Dermis blood vessel endothelial cell (primary cell): ENCODE measurements around the gene ALOX5. TPM values are rescaled to one million over a fixed set of nuclear protein-coding genes. Genes with fewer than 3 reads are reported as not detected.

Source experiments
- DNase-seq: peaks from one replicate; pipeline ENCODE4 v3.0.0; 2010
- total RNA-seq: library from RNA; depleted of rRNA; stranded (reverse); fragments of >200 nt; gene quantifications from 2 replicates; pipeline ENCODE4 v1.2.3, GENCODE V29; 2014

Gene ALOX5
- total RNA-seq, 1 donor from 2014 or later, result 0.34 TPM

DNA sequence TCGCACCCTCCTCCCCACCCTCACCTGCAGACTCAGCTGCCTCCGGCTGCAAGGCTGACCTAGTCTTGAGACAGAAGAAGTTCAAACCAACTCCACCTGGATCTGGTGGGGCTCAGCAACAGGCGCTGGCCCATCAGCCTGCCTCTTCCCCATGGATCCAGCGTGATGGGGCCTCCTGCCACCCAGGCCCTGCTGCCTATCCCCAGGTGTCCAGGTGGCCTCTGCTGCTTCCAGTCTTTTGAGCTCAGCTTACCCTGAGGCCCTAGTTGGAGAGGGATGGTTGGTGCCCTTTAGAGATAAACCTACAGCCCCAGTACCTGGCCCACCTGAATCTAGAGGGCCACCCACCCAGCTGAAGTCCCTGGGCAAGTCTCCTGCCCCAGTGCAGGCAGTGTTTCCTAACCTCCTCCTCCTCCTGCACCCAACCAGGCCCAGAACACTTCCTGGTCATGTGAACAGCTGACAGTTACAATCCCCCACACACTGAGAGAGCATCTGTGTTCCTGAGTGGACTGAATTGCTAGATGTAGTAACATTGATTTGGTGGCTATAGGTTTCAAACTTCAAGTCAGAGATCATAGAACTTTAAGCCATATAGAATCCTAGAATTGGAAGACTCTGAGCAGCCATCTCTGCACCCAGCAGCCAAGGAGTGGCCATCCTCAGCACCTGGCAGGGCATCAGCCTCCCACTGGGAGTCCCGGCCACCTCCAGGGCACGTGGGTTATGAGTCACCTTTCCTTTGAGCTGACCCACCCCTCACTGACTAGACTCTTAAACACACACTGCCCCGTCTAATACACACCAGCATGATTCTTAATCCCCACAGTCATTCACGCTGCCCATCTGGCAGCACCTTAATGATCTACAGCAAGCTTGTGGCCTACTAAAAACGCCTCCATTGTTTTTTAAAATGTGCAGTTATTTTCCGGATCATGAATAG, 51.9 kb downstream of the ALOX5 start:
- peak; percentile 45 for DNase-seq

DNA sequence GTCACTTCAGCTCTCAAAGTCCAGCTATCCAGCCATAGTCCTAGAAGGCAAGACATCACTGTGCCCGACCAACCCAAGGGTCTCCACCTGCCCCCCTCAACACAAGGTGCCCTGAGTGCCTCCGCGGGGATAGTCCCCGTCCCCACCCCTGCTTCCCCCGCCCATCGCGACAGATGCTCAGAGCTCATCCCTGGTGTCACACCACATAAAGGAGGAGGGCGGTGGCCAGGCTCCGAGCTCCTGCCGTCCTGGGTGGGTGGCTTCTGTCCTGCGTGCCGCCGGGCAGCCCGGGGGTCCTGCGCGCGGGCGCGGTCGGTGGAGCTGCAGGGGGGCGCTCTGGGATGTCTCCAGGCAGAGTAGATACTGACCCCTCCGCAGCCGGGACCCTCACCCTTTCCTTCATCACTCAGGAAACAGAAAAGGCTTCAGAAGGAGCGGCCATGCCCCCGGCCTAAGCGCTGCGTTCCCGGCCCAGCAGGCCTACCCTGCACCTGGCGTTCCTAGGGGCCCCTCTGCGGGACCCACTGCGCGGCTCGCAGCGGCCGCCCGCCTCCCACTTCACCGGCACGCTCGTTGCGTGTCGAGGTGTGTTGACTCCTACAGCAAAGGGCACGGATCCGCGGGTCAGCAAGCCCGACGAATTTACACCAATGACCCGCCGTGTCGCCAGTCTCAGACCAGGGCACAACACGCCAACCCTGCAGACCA, 53.4 kb downstream of the ALOX5 start:
- no peak for DNase-seq

DNA sequence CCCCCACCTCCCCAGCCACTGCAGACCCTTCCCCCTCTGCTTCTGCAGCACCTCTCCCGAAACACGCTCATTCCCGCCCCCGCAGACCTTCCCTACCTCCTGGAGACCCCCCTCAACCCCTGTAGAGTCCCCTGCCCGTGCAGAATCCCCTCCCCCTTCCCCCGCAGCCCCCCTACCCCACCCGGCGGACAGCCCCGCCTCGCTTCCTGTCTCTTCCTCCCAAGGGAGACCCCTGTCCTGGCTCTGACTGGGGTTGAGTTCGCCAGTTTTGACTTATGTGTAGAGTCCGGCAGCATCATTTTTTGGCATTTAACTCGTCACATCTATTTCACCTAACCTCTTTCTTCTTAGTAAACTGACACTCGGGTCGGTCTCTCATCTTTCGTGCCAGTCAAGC, 54.0 kb downstream of the ALOX5 start:
- no peak for DNase-seq

DNA sequence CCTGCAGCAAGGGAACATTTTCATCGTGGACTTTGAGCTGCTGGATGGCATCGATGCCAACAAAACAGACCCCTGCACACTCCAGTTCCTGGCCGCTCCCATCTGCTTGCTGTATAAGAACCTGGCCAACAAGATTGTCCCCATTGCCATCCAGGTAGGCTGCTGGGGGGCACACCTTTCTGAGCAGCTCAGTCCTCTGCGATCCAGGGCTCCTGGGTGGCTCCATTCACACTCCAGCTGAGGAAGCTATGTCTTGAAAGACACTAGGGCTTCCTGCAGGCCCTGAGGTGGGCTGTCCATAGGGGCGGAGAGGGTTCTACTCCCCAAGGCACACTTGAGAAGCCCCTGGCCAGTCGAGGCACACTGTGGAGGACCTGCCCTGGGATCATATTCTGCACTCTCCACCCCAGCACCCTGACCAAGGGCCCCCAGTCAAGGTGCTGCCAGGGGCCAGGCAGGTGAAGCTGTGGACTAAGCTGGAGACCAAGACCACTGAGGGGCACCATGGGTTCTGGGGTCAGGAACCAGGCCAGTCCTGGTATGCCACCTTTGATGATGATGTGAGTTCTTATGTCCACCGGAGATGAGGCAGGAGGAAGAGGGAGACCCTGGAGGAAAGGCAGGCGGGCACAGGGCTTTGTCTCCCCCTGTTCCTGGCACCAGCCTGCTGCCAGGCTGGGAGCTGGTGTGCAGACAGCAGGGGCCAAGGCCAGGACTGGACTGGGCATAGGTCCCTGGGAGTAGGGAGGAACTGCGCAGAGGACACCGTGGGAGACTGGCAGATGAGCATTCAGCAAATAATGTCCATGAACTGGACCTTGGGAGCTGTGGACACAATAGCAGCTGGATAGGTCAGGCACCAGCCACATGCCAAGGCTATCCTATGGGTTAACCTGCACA, 54.8 kb downstream of the ALOX5 start:
- no peak for DNase-seq

DNA sequence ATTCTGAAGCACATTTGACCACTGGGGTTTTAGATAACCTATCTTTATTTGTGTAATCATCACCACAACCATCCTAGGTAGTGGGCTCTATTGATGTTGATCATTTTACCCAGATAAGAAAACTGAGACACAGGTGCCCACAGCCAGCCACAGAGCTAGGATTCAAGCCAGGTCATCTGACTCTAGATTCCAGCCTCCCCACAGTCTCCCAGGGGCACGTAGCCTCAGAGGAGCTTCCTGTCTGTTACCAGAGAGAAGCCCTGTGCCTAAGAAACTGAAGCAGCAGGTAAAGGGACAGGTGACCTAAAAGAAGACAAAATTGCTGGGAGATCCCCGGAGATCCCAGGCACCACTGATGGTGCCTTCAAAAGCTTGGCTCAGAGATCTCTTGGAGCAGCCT, 55.8 kb downstream of the ALOX5 start:
- DNase-seq, result no peak

DNA sequence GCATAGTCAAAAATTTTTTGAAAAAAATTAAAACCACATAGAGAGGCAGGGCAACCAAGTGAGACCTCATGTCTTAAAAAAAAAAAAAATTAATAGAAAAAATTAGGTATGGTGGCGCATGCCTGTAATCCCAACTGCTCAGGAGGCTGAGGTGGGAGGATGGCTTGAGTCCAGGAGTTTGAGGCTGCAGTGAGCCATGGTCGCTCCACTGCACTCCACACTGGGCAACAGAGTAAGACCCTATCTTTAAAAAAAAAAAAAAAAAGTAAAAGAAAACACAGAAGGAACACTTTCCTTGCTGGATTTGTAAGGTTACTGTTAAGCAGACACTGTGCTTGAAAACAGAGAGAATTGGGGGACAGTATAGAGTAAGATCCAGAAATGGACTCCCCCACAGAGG, 58.1 kb downstream of the ALOX5 start:
- no peak for DNase-seq

DNA sequence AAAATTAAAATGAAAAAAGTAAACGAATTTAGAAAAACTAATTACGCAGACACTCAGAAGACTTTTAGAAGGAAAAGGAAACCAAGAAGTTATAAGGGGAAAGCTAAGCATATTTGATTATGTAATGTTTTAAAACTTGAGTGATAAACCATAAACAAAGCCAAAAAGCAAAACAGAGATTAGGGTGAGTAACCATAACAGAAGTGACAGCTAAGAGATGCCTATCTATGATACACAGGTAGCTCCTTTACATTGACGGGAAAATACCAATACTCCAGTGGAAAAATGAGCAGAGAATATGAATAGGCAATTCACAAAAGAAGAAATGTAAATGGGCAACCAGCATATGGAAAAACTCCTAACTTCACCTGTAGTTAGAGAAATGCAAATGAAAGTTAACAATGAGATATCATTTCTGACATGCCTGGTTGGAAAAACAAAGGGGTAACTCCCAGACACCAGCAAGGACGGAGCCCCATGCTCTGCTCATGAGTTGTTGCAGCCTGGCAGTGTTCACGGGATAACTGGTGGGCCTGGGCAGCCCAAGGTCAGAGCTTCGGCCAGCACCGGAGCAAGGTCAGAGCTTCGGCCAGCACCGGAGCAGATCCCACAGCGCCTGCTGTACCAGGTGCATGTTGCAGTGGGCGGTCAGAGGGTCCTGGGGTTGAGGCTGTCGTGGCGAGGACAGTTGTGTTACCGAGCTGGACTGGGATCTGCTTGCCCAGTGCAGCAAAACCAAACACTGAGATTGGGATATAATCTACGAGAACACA, 58.9 kb downstream of the ALOX5 start:
- no peak for DNase-seq

DNA sequence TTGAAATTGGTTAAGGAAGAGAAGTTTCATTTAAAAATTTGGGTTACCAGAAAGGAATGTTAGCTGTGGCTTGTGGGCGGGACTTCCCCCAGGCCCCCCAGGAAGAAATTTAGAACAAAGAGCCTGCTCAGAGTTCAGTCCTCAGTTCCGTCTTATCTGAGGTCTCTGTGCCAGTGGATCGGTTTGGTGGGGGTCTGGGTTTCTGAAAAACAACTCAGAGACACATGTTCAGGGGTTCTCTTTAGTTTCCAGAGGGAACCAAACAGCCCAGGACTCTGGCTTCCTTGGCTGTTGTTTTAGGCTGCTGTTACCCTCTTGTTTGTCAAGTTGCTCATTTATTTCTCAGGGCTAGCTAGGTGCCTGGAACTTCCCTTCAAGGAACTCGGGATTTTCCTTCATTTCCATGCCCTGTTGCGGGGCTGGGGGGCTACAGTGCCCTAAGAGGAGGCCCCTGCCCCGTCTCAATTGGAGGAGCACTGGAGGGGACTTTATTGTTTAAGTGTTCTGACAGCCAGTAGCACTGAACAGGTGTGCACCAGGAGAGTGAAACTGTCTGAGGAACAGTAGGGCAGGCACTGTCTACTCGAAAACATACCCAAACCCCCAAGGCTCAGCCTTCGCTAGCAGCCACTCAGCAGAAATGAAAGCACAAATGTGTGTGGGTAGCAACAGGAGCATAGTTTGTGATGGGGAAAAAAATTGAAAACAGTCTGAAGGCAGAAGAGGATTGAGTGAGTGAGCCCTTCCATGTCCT, 59.9 kb downstream of the ALOX5 start:
- no peak for DNase-seq

DNA sequence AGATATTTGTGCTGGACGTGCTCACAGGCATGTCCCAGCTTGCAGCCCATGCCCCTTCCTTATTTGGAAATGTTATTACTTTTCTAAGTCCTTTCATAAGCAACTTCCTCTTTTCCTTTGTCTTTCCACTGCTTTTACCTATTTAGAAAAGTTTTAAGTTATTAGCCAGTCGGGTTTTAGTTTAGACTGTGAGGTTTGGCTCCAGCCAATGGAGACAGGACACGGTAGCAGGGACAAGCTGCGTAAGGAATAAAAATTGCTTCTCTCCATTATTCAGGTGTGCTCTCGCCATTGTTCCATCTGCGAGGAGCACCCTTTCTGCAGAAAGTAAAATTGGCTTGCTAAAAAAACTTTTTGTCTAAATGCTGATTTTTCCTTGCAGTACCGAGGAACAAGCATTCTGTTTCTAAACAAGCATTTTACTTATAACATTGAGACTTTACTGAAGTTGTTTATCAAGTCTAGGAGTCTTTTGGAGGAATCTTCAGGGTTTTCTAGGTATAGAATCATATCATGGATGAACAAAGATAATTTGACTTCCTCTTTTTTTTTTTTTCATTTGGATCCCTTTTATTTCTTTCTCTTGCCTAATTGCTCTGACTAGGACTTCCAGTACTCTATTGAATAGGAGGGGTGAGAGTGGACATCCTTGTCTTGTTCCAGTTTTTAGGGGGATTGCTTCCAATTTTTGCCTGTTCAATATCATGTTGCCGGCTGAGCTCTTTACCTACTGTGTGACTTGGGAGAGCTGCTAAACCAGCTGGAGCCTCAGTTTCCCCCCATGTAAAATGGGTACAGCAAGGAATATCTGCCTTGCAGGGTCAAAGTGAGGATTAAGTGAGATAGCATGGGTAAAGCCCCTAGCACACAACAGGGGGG, 63.8 kb downstream of the ALOX5 start:
- no peak for DNase-seq

DNA sequence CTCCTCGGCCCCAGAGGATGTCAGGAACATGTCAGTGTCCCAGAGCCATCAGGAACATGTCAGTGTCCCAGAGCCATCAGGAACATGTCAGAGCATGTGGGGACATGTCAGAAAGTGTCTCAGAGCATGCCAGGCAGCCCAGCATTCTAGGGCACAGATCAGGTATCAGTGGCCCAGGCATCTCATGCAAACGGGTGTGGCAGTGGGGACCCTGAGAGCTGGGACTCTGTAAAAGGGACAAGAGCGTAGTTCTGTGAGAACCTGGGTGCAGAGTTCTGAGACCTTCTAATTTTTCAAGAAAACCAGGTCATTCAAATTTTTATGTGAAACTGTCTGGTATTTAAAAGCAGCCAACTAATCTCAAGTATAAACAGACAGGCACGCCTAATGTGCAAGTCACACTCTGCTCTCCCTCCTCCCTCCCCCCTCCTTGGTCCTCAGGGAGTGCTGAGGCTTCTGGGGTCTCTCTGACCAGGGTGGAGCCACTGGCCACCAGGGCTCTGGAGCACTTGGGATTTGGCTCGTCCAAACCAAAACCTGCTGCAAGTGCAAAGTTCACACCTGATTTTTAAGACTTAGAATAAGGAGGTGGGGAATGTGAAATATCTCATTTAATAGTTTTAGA, 64.6 kb downstream of the ALOX5 start:
- DNase-seq, result no peak

DNA sequence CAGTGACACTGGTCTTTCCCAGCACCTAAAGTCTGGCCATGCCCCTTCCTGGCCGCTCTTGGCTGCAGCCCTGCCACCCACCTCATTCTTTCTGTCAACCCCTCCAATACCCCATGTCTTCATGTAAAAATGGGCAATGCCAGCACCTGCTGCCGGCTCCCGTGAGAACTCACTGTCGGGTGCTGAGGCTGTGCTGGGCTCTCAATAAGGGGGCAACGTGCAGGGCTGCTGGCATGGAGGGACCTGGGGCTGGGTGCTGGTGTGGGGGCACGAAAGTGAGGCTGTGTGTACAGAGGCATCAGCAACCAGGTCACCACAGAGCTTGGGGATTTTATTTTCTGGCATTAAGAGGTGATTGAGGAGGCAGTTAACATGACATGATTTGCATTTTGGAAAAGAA, 65.3 kb downstream of the ALOX5 start:
- DNase-seq, result no peak

DNA sequence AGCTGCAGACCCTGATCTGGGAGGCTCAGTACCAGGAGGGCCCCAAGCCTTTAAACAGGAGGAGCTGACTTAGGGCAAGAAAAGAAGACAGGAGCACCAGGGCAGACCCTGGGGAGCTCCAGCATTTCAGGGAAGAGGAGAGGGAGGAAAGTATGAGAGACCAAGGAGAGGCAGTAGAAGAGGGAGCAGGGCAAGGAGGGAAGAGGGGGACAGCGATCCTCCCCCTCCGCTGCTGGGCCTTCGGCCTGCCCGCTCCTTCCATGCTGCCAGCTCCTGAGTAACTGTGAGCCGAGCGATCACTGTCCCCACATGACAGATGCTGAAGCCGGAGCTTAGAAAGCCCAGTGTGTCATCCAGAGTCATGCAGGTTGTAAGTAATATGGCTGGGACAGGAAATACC, 65.9 kb downstream of the ALOX5 start:
- no peak for DNase-seq

DNA sequence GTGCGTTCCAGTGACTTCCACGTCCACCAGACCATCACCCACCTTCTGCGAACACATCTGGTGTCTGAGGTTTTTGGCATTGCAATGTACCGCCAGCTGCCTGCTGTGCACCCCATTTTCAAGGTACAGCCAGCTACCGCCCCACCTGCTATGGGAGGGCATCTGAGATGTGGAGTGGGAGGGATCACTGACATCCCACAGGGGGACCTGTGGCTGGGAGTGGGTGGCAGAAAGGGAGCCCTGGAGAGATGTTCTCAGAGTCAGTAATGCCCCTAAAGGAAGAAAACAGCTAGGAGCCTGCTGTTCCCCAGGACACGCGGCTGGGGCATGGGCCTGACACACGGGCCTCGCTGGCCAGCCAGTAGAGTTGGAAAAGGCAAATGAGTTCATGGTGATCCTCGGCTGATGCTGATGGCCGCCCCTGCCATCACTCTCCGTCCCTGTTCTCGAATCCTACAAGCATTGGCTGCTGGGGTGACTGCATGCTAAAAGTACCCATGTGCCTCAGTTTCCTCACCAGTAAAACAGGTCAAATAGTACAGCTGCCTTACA, 66.6 kb downstream of the ALOX5 start:
- no peak for DNase-seq

DNA sequence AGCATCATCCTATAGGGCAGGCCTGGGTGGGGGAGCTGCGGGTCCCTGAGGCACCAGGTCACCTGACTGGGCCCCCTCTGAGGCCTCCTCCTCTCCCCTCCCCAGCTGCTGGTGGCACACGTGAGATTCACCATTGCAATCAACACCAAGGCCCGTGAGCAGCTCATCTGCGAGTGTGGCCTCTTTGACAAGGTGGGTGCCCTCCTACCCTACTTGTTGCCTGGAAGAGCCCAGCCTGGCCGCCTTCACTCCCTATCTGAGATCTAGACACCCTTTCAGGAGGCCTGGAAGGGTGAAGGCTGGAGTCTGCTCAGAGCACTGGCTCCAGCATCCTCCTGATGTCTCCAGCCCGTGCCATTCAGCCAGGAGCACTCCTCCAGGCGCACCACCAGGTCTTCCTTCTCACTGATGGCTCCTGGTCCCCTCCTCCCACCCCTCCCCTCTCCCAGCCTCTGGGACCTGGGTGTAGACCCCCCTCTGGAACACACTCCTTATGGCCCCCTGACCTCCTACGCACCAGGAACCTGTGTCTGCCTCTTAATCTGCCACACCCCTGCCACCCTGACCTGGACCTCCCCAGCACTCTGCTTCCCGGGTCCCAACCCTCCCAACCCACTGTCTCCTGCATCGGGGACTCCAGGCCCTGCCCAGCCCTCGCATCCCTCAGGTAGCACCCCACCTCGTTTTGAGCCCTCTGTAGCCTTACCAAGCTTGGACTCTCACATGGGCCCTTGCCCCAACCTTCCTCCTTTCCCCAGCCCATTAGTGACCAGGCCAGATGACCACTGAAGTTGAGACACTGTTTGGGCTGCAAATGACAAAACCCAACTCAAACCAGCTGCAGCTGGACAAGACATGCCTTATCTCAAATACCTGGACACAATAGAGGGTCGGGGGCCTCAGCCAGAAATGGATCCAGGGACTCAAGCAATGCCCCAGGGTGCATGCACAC, 67.5 kb downstream of the ALOX5 start:
- no peak for DNase-seq

DNA sequence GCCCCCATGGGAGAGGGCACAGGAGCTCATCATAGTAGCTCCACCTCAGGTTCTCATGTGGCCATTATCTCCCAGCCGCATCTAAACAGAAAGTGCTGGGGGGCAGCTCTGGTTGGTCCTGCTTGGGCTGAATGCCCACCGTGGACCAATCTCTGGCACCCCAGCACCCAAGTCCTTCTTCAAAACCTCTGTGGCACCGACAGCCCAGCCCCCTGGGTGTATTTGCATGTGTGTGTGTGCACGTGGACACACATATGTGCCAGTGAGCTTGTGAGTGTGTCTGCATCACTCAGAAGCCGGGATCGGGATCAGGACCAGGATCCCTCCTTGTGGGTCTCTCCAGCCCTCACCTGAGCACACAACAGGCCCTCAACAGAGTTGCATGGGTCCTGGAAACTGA, 68.2 kb downstream of the ALOX5 start:
- no peak for DNase-seq

DNA sequence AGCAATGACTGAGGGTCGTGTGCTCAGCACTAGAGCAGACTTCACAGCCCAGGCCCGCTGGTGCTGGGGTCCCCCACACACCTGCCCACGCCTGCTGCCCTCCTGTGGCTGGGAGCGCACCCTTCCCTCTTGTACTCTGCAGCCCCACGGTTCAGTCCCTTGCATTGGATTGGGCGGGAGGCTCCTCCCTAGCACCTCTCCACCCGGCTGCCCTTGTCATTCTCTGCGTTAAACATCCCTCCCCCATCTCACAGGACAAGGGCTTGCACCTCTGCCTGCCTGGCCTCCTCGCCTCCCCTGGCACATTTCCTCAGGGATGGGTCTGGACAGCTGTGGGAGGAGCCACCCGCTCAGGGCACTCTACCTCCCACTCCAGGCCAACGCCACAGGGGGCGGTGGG, 68.6 kb downstream of the ALOX5 start:
- no peak for DNase-seq

DNA sequence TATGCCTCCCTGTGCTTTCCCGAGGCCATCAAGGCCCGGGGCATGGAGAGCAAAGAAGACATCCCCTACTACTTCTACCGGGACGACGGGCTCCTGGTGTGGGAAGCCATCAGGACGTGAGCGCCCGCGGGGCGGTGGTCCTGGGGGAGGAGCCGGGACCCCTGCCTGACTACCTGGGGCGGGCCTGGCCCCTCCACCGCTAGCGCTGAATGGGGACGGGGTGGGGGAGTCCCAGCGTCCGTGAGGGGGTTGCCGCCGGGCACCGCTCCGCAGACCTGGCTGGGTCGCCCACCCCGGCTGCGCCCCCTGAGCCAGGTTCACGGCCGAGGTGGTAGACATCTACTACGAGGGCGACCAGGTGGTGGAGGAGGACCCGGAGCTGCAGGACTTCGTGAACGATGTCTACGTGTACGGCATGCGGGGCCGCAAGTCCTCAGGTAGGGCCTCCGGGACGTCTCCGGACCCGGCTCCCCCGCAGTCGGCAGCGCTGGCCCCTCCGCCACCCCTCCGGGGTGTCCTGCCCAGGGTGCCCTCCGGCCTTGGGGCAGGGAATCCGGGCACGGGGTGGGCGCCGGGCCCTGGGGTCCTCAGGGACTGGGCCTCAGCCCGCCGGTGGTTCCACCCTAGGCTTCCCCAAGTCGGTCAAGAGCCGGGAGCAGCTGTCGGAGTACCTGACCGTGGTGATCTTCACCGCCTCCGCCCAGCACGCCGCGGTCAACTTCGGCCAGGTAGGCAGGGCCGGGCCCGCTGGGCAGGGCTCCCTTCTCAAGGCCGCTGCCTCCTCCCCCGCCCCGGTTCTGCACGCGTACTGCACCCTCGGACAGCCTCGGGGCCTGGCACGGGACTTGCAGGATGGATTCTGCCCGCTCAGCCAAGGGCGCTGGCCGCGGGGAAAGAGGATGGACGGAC, 69.3 kb downstream of the ALOX5 start:
- DNase-seq, result no peak
